ENCODE results near the gene CHID1.

DNA sequence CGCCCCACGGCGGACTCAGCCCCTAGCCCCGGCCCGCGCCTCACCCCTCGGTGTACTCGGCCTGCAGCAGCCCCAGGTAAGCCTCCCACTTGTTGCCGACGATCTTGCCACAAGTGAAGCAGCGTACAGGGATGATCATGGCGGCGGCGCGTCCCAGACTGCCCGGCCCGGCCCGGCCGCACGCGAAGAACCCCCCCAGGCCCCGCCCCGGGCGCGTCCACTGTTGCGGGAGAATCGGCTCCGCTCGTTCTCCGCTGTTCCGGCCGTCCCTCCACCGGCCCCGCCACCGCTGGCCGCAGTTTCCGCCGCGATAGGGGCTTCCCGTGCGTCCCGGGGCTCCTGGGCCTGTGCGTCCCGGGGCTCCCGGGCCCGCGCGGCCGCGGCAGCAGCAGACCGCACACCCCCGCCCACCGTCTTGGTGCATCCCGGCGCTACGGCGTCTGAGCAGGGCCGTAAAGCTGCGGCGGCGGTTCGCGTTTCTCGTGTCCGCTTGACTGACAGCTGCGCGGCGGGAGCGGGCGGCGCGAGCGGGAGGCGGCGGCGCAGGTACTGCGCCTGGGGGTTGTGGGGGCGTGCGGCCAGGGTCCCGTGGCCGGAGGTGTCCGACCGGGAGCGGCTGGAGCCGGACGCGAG lies 68.1 kb downstream of the CHID1 start, which contains the start of the genes POLR2L and TSPAN4:
- TF ChIP-seq, protein P1, sequence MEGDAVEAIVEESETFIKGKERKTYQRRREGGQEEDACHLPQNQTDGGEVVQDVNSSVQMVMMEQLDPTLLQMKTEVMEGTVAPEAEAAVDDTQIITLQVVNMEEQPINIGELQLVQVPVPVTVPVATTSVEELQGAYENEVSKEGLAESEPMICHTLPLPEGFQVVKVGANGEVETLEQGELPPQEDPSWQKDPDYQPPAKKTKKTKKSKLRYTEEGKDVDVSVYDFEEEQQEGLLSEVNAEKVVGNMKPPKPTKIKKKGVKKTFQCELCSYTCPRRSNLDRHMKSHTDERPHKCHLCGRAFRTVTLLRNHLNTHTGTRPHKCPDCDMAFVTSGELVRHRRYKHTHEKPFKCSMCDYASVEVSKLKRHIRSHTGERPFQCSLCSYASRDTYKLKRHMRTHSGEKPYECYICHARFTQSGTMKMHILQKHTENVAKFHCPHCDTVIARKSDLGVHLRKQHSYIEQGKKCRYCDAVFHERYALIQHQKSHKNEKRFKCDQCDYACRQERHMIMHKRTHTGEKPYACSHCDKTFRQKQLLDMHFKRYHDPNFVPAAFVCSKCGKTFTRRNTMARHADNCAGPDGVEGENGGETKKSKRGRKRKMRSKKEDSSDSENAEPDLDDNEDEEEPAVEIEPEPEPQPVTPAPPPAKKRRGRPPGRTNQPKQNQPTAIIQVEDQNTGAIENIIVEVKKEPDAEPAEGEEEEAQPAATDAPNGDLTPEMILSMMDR (conservative IDR thresholded peaks at IDR 0.05; ENCODE audit: low read depth in 2 of 2): no peak
- TF ChIP-seq POLR2AphosphoS5 (IDR thresholded peaks at IDR 0.05; ENCODE audit: low read depth) (peak; percentile 98), CREB1 (CRISPR knock-in tag; IDR thresholded peaks at IDR 0.05; ENCODE audit: low read depth) (0 out of 2 replicates have a peak, but pooled peaks have one; percentile 26)
- TF ChIP-seq, protein P2, sequence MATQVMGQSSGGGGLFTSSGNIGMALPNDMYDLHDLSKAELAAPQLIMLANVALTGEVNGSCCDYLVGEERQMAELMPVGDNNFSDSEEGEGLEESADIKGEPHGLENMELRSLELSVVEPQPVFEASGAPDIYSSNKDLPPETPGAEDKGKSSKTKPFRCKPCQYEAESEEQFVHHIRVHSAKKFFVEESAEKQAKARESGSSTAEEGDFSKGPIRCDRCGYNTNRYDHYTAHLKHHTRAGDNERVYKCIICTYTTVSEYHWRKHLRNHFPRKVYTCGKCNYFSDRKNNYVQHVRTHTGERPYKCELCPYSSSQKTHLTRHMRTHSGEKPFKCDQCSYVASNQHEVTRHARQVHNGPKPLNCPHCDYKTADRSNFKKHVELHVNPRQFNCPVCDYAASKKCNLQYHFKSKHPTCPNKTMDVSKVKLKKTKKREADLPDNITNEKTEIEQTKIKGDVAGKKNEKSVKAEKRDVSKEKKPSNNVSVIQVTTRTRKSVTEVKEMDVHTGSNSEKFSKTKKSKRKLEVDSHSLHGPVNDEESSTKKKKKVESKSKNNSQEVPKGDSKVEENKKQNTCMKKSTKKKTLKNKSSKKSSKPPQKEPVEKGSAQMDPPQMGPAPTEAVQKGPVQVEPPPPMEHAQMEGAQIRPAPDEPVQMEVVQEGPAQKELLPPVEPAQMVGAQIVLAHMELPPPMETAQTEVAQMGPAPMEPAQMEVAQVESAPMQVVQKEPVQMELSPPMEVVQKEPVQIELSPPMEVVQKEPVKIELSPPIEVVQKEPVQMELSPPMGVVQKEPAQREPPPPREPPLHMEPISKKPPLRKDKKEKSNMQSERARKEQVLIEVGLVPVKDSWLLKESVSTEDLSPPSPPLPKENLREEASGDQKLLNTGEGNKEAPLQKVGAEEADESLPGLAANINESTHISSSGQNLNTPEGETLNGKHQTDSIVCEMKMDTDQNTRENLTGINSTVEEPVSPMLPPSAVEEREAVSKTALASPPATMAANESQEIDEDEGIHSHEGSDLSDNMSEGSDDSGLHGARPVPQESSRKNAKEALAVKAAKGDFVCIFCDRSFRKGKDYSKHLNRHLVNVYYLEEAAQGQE (IDR thresholded peaks at IDR 0.05; ENCODE audit: unreplicated experiment): no peak

Data from GM23338 (cell line).